K562 (cell line): Measurements from ENCODE around the gene DUS1L. TPM values are rescaled to one million over a fixed set of nuclear protein-coding genes. Genes with fewer than 3 reads are reported as not detected.

Experiments used
- CTBP1 ChIP-seq: fragments of 450-650 bp; IDR thresholded peaks from 2 replicates; pipeline ENCODE4 v1.6.1; 2016; ENCODE audit warnings: borderline replicate concordance
- HLTF ChIP-seq: fragments of 450-650 bp; IDR thresholded peaks from 2 replicates; pipeline ENCODE4 v1.6.1; 2016
- POLR2B ChIP-seq: fragments of 450-650 bp; IDR thresholded peaks from 2 replicates; pipeline ENCODE4 v1.6.1; 2018; ENCODE audit warnings: low read depth; ENCODE audit not compliant: partially characterized antibody
- SOX6 ChIP-seq: fragments of 450-650 bp; IDR thresholded peaks from 2 replicates; pipeline ENCODE4 v1.6.1; 2014; ENCODE audit warnings: mild to moderate bottlenecking
- TBP ChIP-seq: optimal IDR thresholded peaks from 2 replicates; pipeline ENCODE3; 2011; ENCODE audit warnings: low read depth, low read length, improper control_type of control experiment
- ZBTB17 ChIP-seq: fragments of 450-650 bp; formaldehyde crosslinking; IDR thresholded peaks from 2 replicates; pipeline ENCODE4 v1.4.0; 2020; ENCODE audit warnings: mild to moderate bottlenecking
- polyA plus RNA-seq, 8 experiments: library from polyadenylated mRNA; depleted of rRNA in 4 of 8; stranded (reverse) in 5 of 8; unstranded in 3 of 8; fragments of >200 nt; fragmentation: Nextera tagmentation in 2 of 8; fragmentation: Illumina TruSeq in 1 of 8; extraction: Ambion mirVana in 2 of 8; extraction: Trizol in 1 of 8; gene quantifications; 2 replicates each; pipeline versions ENCODE4 v1.2.1 to v1.2.3, GENCODE V29; 2011 to 2014; ENCODE audit warnings: inconsistent platforms in 1 of 8, missing spikeins in 1 of 8
- total RNA-seq, 7 experiments: library from RNA; depleted of rRNA in 6 of 7; stranded (reverse); fragments of >200 nt in 6 of 7; fragmentation: Illumina TruSeq in 2 of 7; extraction: Trizol in 2 of 7; gene quantifications; 2 replicates each; pipeline versions ENCODE4 v1.2.1 to v1.2.3, GENCODE V29; 2011 to 2021; ENCODE audit warnings: low replicate concordance in 1 of 7
- TF ChIP-seq, protein P1 (sequence below): fragments of 450-650 bp; IDR thresholded peaks from 2 replicates; pipeline ENCODE4 v1.6.1; 2016; ENCODE audit warnings: mild to moderate bottlenecking, moderate library complexity
- TF ChIP-seq, protein P2 (sequence below), 2 experiments: IDR thresholded peaks in 1 of 2; conservative IDR thresholded peaks in 1 of 2; 2 replicates each; pipeline ENCODE4 v1.6.1; 2016; ENCODE audit warnings: low read depth in 2 of 2, mild to moderate bottlenecking in 1 of 2, missing compliant biosample characterization in 1 of 2, missing genetic modification characterization in 1 of 2, moderate library complexity in 1 of 2
- TF ChIP-seq, protein P3 (sequence below): fragments of 250-450 bp; sonication (Bioruptor Pico); IDR thresholded peaks from 2 replicates; pipeline ENCODE4 v1.9.0; 2021; ENCODE audit warnings: mild to moderate bottlenecking, inconsistent platforms

The DUS1L gene
- total and polyA plus RNA-seq, 9 of the 15 experiments (the other 6 are each of a cell fraction or from before 2014, with no cell fraction given), result 7.8 to 210 (median 83.9) TPM

DNA sequence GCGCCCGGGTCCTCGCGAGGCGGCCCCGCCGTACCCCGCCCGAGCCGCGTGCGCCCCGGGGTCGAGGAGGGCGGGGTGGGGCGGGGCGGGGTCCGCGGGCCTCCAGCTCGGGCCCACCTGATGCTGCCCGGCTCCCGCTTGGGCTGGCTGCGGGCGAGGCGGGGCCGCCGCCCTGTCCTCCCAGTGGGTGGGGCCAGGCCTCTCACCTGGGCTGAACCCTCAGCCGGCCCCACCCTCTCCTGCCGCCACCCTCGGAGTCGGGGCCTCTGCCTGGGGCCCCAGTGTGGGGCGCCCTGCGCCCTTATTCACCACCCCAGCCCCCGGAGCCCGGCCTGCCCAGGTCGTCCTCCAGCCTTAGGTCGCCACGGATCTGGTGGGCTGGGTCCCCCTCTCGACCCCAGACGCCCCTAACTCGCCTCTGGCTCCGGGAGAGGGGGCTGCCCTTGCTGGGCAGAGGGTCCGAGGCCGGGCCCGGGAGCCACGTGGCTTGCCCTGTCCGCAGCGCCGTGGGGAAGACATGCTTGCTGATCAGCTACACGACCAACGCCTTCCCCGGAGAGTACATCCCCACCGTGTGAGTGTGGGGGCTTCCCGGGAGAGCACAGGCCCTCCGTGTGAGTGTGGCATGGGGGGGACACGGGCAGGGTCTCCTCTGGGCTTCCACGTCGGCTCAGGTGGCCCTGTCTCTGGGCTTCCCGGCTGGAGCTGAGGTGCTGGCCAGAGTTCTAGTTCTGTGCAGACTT is 33.5 kb downstream of the DUS1L start (continued):
- 0 out of 2 replicates have a peak, but pooled peaks have one; percentile 27 for TF ChIP-seq HLTF
- TF ChIP-seq, protein P1, sequence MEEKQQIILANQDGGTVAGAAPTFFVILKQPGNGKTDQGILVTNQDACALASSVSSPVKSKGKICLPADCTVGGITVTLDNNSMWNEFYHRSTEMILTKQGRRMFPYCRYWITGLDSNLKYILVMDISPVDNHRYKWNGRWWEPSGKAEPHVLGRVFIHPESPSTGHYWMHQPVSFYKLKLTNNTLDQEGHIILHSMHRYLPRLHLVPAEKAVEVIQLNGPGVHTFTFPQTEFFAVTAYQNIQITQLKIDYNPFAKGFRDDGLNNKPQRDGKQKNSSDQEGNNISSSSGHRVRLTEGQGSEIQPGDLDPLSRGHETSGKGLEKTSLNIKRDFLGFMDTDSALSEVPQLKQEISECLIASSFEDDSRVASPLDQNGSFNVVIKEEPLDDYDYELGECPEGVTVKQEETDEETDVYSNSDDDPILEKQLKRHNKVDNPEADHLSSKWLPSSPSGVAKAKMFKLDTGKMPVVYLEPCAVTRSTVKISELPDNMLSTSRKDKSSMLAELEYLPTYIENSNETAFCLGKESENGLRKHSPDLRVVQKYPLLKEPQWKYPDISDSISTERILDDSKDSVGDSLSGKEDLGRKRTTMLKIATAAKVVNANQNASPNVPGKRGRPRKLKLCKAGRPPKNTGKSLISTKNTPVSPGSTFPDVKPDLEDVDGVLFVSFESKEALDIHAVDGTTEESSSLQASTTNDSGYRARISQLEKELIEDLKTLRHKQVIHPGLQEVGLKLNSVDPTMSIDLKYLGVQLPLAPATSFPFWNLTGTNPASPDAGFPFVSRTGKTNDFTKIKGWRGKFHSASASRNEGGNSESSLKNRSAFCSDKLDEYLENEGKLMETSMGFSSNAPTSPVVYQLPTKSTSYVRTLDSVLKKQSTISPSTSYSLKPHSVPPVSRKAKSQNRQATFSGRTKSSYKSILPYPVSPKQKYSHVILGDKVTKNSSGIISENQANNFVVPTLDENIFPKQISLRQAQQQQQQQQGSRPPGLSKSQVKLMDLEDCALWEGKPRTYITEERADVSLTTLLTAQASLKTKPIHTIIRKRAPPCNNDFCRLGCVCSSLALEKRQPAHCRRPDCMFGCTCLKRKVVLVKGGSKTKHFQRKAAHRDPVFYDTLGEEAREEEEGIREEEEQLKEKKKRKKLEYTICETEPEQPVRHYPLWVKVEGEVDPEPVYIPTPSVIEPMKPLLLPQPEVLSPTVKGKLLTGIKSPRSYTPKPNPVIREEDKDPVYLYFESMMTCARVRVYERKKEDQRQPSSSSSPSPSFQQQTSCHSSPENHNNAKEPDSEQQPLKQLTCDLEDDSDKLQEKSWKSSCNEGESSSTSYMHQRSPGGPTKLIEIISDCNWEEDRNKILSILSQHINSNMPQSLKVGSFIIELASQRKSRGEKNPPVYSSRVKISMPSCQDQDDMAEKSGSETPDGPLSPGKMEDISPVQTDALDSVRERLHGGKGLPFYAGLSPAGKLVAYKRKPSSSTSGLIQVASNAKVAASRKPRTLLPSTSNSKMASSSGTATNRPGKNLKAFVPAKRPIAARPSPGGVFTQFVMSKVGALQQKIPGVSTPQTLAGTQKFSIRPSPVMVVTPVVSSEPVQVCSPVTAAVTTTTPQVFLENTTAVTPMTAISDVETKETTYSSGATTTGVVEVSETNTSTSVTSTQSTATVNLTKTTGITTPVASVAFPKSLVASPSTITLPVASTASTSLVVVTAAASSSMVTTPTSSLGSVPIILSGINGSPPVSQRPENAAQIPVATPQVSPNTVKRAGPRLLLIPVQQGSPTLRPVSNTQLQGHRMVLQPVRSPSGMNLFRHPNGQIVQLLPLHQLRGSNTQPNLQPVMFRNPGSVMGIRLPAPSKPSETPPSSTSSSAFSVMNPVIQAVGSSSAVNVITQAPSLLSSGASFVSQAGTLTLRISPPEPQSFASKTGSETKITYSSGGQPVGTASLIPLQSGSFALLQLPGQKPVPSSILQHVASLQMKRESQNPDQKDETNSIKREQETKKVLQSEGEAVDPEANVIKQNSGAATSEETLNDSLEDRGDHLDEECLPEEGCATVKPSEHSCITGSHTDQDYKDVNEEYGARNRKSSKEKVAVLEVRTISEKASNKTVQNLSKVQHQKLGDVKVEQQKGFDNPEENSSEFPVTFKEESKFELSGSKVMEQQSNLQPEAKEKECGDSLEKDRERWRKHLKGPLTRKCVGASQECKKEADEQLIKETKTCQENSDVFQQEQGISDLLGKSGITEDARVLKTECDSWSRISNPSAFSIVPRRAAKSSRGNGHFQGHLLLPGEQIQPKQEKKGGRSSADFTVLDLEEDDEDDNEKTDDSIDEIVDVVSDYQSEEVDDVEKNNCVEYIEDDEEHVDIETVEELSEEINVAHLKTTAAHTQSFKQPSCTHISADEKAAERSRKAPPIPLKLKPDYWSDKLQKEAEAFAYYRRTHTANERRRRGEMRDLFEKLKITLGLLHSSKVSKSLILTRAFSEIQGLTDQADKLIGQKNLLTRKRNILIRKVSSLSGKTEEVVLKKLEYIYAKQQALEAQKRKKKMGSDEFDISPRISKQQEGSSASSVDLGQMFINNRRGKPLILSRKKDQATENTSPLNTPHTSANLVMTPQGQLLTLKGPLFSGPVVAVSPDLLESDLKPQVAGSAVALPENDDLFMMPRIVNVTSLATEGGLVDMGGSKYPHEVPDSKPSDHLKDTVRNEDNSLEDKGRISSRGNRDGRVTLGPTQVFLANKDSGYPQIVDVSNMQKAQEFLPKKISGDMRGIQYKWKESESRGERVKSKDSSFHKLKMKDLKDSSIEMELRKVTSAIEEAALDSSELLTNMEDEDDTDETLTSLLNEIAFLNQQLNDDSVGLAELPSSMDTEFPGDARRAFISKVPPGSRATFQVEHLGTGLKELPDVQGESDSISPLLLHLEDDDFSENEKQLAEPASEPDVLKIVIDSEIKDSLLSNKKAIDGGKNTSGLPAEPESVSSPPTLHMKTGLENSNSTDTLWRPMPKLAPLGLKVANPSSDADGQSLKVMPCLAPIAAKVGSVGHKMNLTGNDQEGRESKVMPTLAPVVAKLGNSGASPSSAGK, result peak; percentile 81
- TF ChIP-seq SOX6, result no peak
- peak; percentile 38 for TF ChIP-seq TBP
- TF ChIP-seq, protein P2, sequence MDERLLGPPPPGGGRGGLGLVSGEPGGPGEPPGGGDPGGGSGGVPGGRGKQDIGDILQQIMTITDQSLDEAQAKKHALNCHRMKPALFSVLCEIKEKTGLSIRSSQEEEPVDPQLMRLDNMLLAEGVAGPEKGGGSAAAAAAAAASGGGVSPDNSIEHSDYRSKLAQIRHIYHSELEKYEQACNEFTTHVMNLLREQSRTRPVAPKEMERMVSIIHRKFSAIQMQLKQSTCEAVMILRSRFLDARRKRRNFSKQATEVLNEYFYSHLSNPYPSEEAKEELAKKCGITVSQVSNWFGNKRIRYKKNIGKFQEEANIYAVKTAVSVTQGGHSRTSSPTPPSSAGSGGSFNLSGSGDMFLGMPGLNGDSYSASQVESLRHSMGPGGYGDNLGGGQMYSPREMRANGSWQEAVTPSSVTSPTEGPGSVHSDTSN (CRISPR knock-in tag; IDR thresholded peaks at IDR 0.05; ENCODE audit: low read depth), result no peak
- TF ChIP-seq, protein P2 (tag; conservative IDR thresholded peaks at IDR 0.05; ENCODE audit: low read depth), result no peak
- peak; percentile 54 for TF ChIP-seq POLR2B
- peak; percentile 46; the same call in 1 of the 2 replicates for TF ChIP-seq ZBTB17 (CRISPR knock-in tag)
- TF ChIP-seq CTBP1, result peak; percentile 83
- TF ChIP-seq, protein P3, sequence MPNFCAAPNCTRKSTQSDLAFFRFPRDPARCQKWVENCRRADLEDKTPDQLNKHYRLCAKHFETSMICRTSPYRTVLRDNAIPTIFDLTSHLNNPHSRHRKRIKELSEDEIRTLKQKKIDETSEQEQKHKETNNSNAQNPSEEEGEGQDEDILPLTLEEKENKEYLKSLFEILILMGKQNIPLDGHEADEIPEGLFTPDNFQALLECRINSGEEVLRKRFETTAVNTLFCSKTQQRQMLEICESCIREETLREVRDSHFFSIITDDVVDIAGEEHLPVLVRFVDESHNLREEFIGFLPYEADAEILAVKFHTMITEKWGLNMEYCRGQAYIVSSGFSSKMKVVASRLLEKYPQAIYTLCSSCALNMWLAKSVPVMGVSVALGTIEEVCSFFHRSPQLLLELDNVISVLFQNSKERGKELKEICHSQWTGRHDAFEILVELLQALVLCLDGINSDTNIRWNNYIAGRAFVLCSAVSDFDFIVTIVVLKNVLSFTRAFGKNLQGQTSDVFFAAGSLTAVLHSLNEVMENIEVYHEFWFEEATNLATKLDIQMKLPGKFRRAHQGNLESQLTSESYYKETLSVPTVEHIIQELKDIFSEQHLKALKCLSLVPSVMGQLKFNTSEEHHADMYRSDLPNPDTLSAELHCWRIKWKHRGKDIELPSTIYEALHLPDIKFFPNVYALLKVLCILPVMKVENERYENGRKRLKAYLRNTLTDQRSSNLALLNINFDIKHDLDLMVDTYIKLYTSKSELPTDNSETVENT (CRISPR knock-in tag), result no peak
